HCT116 (cell line): ENCODE measurements around the gene ZNF165. TPM values are rescaled to one million over a fixed set of nuclear protein-coding genes. Genes with fewer than 3 reads are reported as not detected.

Experiments
- ATAC-seq: fragments of 200-7000 bp; cut with Tn5 transposase; 2 replicates; pipeline ENCODE4 v1.9.1; 2020; ENCODE audit warnings: mild to moderate bottlenecking, moderate library complexity
- BruUV-seq: library from RNA; stranded (reverse); fragments of 400-500 nt; replicated peaks from 2 replicates; lab custom pipeline; 2021; lab: Mats Ljungman, UMichigan
- CTCF ChIA-PET: fragments of 300-600 bp; sonication (Branson Sonifier 250); formaldehyde crosslinking; loops from one replicate; lab custom pipeline; 2021; ENCODE audit warnings: antibody characterized with exemption; lab: Charles Lee
- POLR2A ChIA-PET: fragments of 300-600, 350-600 bp; sonication (Branson Sonifier 250); formaldehyde crosslinking; loops from one replicate; lab custom pipeline; 2021; ENCODE audit warnings: antibody characterized with exemption; lab: Charles Lee
- RAD21 ChIA-PET, 2 experiments: fragments of 300-600 bp; sonication (Branson Sonifier 250); formaldehyde crosslinking; loops; one replicate each; lab custom pipeline; 2023; ENCODE audit warnings: low total read pairs in 2 of 2; ENCODE audit not compliant: uncharacterized antibody in 2 of 2, unreplicated experiment in 2 of 2, low non-redundant PET in 1 of 2; lab: Charles Lee
- DNase-seq: peaks from one replicate; pipeline ENCODE4 v3.0.0-alpha.2; 2010; ENCODE audit warnings: low read depth, low spot score
- H2AFZ ChIP-seq: fragments of 200-600 bp; shearing (Covaris generic), sonication (generic); 2 replicates; pipeline ENCODE4 v1.6.1; 2017; ENCODE audit warnings: low read depth, mixed run types, mixed read lengths, antibody characterized with exemption, low read length; ENCODE audit not compliant: poor library complexity, severe bottlenecking
- H3K27ac ChIP-seq: 2 replicates; pipeline ENCODE4 v1.5.1; 2012; ENCODE audit warnings: low read depth, low read length
- H3K27me3 ChIP-seq: fragments of 200-600 bp; sonication (generic); 2 replicates; pipeline ENCODE4 v1.6.1; 2016; ENCODE audit warnings: mixed run types, low read length, mixed read lengths; ENCODE audit not compliant: insufficient read depth
- H3K36me3 ChIP-seq, 2 experiments: fragments of 200-500 bp in 1 of 2; fragments of 200-600 bp in 1 of 2; sonication (Bioruptor generic) in 1 of 2; sonication (generic) in 1 of 2; 2 replicates each; pipeline versions ENCODE4 v1.5.1 to v1.6.1; 2014 to 2016; ENCODE audit warnings: low read length in 2 of 2, inconsistent platforms in 1 of 2, mixed read lengths in 1 of 2, mixed run types in 1 of 2; ENCODE audit not compliant: insufficient read depth in 2 of 2, control insufficient read depth in 1 of 2
- H3K4me1 ChIP-seq, 2 experiments: fragments of 200-600 bp in 1 of 2; sonication (generic) in 1 of 2; 2 replicates each; pipeline versions ENCODE4 v1.5.1 to v1.6.1; 2012 to 2017; ENCODE audit warnings: low read length in 2 of 2, inconsistent platforms in 1 of 2, mild to moderate bottlenecking in 1 of 2, mixed read lengths in 1 of 2, mixed run types in 1 of 2, moderate library complexity in 1 of 2; ENCODE audit not compliant: insufficient read depth in 2 of 2, control insufficient read depth in 1 of 2
- H3K4me2 ChIP-seq: fragments of 200-600 bp; sonication (generic); 2 replicates; pipeline ENCODE4 v1.6.1; 2017; ENCODE audit warnings: mixed run types, low read length, mixed read lengths
- H3K4me3 ChIP-seq, 2 experiments: fragments of 200-600 bp in 1 of 2; sonication (generic) in 1 of 2; replicated peaks in 1 of 2; 2 replicates each; pipeline ENCODE4 v1.5.1; 2011 to 2016; ENCODE audit warnings: low read length in 2 of 2, control low read depth in 1 of 2, low read depth in 1 of 2, mild to moderate bottlenecking in 1 of 2, mixed read lengths in 1 of 2, mixed run types in 1 of 2
- H3K79me2 ChIP-seq: fragments of 200-600 bp; sonication (generic); 2 replicates; pipeline ENCODE4 v1.6.1; 2017; ENCODE audit warnings: mild to moderate bottlenecking, mixed run types, low read length, moderate library complexity, mixed read lengths; ENCODE audit not compliant: insufficient read depth
- H3K9ac ChIP-seq: fragments of 200-600 bp; sonication (generic); 2 replicates; pipeline ENCODE4 v1.6.1; 2016; ENCODE audit warnings: low read length, mixed read lengths
- H3K9me2 ChIP-seq: fragments of 200-600 bp; sonication (generic), shearing (Covaris generic); 2 replicates; pipeline ENCODE4 v1.6.1; 2017; ENCODE audit warnings: mixed run types, mild to moderate bottlenecking, moderate library complexity; ENCODE audit not compliant: insufficient read depth
- H3K9me3 ChIP-seq, 2 experiments: fragments of 200-500 bp in 1 of 2; fragments of 200-600 bp in 1 of 2; sonication (Bioruptor generic) in 1 of 2; sonication (generic) in 1 of 2; 2 replicates each; pipeline ENCODE4 v1.6.1; 2014 to 2017; ENCODE audit warnings: low read length in 2 of 2, mixed read lengths in 2 of 2, inconsistent platforms in 1 of 2, low read depth in 1 of 2, mild to moderate bottlenecking in 1 of 2, mixed run types in 1 of 2, moderate library complexity in 1 of 2; ENCODE audit not compliant: control insufficient read depth in 1 of 2, insufficient read depth in 1 of 2
- H4K20me1 ChIP-seq: fragments of 200-600 bp; sonication (generic), shearing (Covaris generic); 2 replicates; pipeline ENCODE4 v1.6.1; 2017; ENCODE audit warnings: mixed run types, mild to moderate bottlenecking, moderate library complexity; ENCODE audit not compliant: insufficient read depth
- CEBPB ChIP-seq: IDR thresholded peaks from 2 replicates; pipeline ENCODE4 v1.6.1; 2012; ENCODE audit warnings: low read depth
- CTCF ChIP-seq, 3 experiments: fragments of 200-600 bp in 1 of 3; sonication (generic) in 1 of 3; IDR thresholded peaks in 2 of 3; conservative IDR thresholded peaks in 1 of 3; 2 replicates each; pipeline ENCODE4 v1.5.1; 2012 to 2017; ENCODE audit warnings: low read depth in 2 of 3, low read length in 2 of 3, antibody characterized with exemption in 1 of 3, borderline replicate concordance in 1 of 3, control low read depth in 1 of 3, mild to moderate bottlenecking in 1 of 3, mixed read lengths in 1 of 3, mixed run types in 1 of 3, moderate library complexity in 1 of 3; ENCODE audit not compliant: insufficient read depth in 1 of 3
- EGR1 ChIP-seq: IDR thresholded peaks from 2 replicates; pipeline ENCODE4 v1.6.1; 2012; ENCODE audit warnings: low read depth
- ELF1 ChIP-seq: IDR thresholded peaks from 2 replicates; pipeline ENCODE4 v1.6.1; 2012; ENCODE audit warnings: low read depth, borderline replicate concordance
- POLR2A ChIP-seq: IDR thresholded peaks from 2 replicates; pipeline ENCODE4 v1.7.0; 2011; ENCODE audit warnings: borderline replicate concordance; ENCODE audit not compliant: insufficient read depth, insufficient read length; ENCODE audit errors: extremely low read depth
- POLR2AphosphoS5 ChIP-seq: IDR thresholded peaks from 2 replicates; pipeline ENCODE4 v1.6.1; 2011; ENCODE audit warnings: mild to moderate bottlenecking, low read depth, low read length, moderate library complexity
- RAD21 ChIP-seq: IDR thresholded peaks from 2 replicates; pipeline ENCODE4 v1.6.1; 2012; ENCODE audit warnings: low read depth, mild to moderate bottlenecking
- SIN3A ChIP-seq: IDR thresholded peaks from 2 replicates; pipeline ENCODE4 v1.6.1; 2012; ENCODE audit warnings: low read depth
- YY1 ChIP-seq: IDR thresholded peaks from 2 replicates; pipeline ENCODE4 v1.6.1; 2011; ENCODE audit warnings: low read length, low read depth, moderate library complexity, mild to moderate bottlenecking; ENCODE audit not compliant: insufficient replicate concordance; ENCODE audit errors: extremely low read depth
- ZFX ChIP-seq: fragments of 450-650 bp; IDR thresholded peaks from 2 replicates; pipeline ENCODE4 v1.6.1; 2017
- intact Hi-C: fragments of 100-400 bp; cut with micrococcal nuclease; formaldehyde crosslinking; loops from 2 replicates; pipeline ENCODE4 v1.10.0; 2022
- total RNA-seq: library from RNA; stranded (reverse); gene quantifications from one replicate; pipeline ENCODE4 v1.2.1, GENCODE V29; 2021; ENCODE audit not compliant: unreplicated experiment
- TF ChIP-seq, protein P1 (sequence below): IDR thresholded peaks from 2 replicates; pipeline ENCODE4 v1.6.1; 2011; ENCODE audit warnings: mild to moderate bottlenecking, low read length, moderate library complexity; ENCODE audit not compliant: insufficient replicate concordance; ENCODE audit errors: extremely low read depth
- TF ChIP-seq, protein P2 (sequence below): IDR thresholded peaks from 2 replicates; pipeline ENCODE4 v1.6.1; 2012; ENCODE audit warnings: low read depth
- TF ChIP-seq, protein P3 (sequence below): IDR thresholded peaks from 2 replicates; pipeline ENCODE4 v1.6.1; 2012

Gene ZNF165
- total RNA-seq, 1 experiment from 2014 or later, result 11.2 TPM

DNA sequence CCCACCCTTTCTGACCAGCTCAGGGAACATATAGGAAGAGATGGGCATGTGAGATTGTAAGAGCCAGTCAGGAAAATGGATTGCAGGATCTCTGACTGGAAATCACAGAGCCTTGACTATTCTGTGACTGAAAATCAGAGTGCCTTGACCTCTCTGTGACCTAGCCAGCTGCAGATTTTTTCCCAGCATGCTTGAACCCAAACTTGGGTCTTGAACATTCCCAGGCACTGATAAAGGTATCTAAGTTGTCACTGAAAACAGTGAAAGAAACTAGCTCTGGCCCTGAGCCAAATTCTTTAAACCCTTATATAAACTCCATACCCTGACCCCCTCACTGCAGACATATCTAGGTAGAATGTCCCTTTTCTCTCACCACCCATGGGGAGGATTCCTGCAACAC, 2.3 kb upstream of the ZNF165 start:
- RAD21 ChIA-PET, result no interaction called here
- no TSS peak for BruUV-seq
- Histone ChIP-seq H3K4me1 (peaks cover 8 to 20% of the 10 kb centered on the region in 2 experiments; a peak in 3 of 4 replicates), H3K4me2 (no peak overlapping the region), H3K36me3 (0 out of 4 replicates have a peak, but pooled peaks cover 0 to under 1% of the 10 kb centered on the region in 2 experiments), H3K4me3 (no peak overlapping the region), H3K9ac (no peak overlapping the region), H4K20me1 (no peaks in the 10 kb centered on the region), H3K27me3 (no peaks in the 10 kb centered on the region), H2AFZ (no peak overlapping the region), H3K9me3 (no peaks in the 10 kb centered on the region), H3K79me2 (peaks cover 22% of the 10 kb centered on the region), H3K27ac (no peak overlapping the region), H3K9me2 (no peaks in the 10 kb centered on the region)
- POLR2A ChIA-PET, result no interaction called here
- DNase-seq, result no peak
- no peak for ATAC-seq
- TF ChIP-seq, protein P1, sequence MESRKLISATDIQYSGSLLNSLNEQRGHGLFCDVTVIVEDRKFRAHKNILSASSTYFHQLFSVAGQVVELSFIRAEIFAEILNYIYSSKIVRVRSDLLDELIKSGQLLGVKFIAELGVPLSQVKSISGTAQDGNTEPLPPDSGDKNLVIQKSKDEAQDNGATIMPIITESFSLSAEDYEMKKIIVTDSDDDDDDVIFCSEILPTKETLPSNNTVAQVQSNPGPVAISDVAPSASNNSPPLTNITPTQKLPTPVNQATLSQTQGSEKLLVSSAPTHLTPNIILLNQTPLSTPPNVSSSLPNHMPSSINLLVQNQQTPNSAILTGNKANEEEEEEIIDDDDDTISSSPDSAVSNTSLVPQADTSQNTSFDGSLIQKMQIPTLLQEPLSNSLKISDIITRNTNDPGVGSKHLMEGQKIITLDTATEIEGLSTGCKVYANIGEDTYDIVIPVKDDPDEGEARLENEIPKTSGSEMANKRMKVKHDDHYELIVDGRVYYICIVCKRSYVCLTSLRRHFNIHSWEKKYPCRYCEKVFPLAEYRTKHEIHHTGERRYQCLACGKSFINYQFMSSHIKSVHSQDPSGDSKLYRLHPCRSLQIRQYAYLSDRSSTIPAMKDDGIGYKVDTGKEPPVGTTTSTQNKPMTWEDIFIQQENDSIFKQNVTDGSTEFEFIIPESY, result no peak
- TF ChIP-seq EGR1 (no peak), POLR2A (no peak), CEBPB (no peak), POLR2AphosphoS5 (no peak), ZFX (no peak), CTCF (IDR thresholded peaks at IDR 0.05 in 2 of 3, conservative IDR thresholded peaks at IDR 0.05 in 1 of 3; ENCODE audit: borderline replicate concordance in 1 of 3, insufficient read depth in 1 of 3, low read depth in 2 of 3, low read length in 2 of 3) (no peak), YY1 (no peak), SIN3A (no peak), RAD21 (no peak), ELF1 (no peak)
- TF ChIP-seq, protein P2, sequence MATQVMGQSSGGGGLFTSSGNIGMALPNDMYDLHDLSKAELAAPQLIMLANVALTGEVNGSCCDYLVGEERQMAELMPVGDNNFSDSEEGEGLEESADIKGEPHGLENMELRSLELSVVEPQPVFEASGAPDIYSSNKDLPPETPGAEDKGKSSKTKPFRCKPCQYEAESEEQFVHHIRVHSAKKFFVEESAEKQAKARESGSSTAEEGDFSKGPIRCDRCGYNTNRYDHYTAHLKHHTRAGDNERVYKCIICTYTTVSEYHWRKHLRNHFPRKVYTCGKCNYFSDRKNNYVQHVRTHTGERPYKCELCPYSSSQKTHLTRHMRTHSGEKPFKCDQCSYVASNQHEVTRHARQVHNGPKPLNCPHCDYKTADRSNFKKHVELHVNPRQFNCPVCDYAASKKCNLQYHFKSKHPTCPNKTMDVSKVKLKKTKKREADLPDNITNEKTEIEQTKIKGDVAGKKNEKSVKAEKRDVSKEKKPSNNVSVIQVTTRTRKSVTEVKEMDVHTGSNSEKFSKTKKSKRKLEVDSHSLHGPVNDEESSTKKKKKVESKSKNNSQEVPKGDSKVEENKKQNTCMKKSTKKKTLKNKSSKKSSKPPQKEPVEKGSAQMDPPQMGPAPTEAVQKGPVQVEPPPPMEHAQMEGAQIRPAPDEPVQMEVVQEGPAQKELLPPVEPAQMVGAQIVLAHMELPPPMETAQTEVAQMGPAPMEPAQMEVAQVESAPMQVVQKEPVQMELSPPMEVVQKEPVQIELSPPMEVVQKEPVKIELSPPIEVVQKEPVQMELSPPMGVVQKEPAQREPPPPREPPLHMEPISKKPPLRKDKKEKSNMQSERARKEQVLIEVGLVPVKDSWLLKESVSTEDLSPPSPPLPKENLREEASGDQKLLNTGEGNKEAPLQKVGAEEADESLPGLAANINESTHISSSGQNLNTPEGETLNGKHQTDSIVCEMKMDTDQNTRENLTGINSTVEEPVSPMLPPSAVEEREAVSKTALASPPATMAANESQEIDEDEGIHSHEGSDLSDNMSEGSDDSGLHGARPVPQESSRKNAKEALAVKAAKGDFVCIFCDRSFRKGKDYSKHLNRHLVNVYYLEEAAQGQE, result no peak
- TF ChIP-seq, protein P3, sequence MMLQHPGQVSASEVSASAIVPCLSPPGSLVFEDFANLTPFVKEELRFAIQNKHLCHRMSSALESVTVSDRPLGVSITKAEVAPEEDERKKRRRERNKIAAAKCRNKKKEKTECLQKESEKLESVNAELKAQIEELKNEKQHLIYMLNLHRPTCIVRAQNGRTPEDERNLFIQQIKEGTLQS, result no peak
- intact Hi-C loops, result no loop called here
- CTCF ChIA-PET, result no interaction called here
